ENCODE measurements around the gene ITPKC.

DNA sequence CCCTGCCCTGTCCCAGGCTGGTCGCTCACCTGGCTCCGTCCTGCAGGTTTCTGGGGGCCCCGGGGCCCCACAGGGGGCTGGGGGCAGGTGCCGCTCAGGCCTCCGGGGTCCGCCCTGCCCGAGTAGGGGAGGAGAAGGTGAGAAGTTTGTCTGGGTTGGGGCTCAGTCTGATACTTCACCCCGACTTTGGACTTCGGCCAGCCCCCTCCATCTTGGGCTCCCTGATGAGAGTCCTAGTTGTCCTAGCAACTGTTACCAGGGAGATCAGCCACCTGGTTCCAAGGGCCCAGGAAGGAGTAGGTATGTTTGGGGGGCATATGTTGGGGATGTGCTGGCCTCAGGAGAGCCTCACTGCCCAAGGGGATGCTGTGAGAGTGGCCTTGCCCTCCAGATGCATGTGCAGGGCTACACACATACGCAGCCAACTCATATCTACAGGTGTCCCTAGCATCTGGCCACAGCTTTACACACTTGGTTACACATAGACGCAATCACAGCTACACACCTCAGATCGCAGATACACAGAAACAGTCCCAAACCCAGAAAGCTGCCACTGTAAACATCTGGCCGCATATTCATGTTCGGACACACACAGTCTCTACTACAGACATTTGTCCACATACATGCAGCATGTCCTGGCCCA, 29.9 kb upstream of the ITPKC start:
- no peak for TF ChIP-seq POLR2A (IDR thresholded peaks at IDR 0.05)
- TF ChIP-seq, protein P1, sequence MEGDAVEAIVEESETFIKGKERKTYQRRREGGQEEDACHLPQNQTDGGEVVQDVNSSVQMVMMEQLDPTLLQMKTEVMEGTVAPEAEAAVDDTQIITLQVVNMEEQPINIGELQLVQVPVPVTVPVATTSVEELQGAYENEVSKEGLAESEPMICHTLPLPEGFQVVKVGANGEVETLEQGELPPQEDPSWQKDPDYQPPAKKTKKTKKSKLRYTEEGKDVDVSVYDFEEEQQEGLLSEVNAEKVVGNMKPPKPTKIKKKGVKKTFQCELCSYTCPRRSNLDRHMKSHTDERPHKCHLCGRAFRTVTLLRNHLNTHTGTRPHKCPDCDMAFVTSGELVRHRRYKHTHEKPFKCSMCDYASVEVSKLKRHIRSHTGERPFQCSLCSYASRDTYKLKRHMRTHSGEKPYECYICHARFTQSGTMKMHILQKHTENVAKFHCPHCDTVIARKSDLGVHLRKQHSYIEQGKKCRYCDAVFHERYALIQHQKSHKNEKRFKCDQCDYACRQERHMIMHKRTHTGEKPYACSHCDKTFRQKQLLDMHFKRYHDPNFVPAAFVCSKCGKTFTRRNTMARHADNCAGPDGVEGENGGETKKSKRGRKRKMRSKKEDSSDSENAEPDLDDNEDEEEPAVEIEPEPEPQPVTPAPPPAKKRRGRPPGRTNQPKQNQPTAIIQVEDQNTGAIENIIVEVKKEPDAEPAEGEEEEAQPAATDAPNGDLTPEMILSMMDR (IDR thresholded peaks at IDR 0.05), result no peak
